T follicular helper cell (primary cell): ENCODE data around the gene PTPRN2.

Source experiments
- DNase-seq: peaks from one replicate; pipeline ENCODE4 v3.0.0-alpha.2; 2020; ENCODE audit warnings: low read depth

PTPRN2 gene

GRCh38 chr7:157618091-157618726, 969.4 kb downstream of the PTPRN2 start:
- no peak for DNase-seq

DNA sequence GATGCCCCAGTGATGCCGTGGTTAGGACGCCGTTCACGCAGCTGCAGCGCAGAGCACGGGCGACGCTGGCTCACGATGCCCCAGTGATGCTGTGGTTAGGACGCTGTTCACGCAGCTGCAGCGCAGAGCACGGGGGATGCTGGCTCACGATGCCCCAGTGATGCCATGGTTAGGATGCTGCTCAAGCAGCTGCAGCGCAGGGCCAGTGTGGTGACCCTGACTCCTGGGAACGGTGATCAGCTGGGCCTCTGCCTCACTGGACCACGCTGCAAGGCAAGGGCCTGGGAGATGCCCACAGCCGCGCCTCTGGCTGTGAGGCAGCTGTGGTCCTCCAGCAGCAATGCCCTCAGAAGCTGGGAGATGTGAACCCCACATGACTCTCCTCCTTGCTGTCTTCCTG, 970.2 kb downstream of the PTPRN2 start:
- no peak for DNase-seq

- no peak for DNase-seq
These were observed 970.7 kb downstream of the PTPRN2 start for GRCh38 chr7:157616931-157617330.

DNA sequence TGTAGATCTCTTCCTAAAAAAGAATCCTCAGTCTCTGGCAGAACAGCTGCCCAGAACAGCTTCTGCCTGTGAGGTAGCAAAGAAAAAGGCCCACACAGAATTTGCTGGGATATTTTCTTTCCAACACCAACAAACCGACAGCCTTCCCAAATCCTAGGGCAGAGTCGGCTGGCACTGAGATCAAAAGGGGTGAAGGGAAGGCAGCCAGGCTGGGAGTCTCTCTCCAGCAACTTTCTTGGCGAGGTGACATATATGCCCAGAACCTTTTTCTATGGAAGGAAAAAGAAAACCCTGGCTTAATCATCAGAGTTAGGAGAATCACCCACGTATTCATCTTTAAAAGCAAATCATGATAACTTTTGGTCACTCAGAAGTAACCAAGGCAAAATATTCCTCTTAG, 971.2 kb downstream of the PTPRN2 start:
- DNase-seq = no peak

DNA sequence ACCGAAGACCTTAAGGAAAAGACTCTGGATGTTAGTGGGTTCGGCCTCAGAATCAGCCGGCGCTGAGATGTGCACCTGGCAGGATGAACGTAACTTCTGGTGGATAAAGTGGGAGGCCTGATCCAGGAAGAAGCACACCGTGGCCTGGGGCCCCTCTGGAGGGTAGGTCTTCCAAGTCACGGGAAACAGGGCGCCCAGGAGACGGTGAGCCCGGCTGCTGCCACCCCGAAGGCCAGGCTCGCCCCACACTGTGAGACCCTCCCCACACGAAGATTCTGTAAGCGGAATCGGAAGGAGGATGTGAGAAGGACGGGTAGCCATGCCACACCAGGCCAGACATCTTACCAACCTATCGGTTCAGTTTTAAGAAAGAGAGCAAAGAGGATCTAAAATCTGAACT, 971.8 kb downstream of the PTPRN2 start:
- no peak for DNase-seq

- no peak for DNase-seq
These were observed 972.4 kb downstream of the PTPRN2 start for GRCh38 chr7:157615101-157615817.

DNA sequence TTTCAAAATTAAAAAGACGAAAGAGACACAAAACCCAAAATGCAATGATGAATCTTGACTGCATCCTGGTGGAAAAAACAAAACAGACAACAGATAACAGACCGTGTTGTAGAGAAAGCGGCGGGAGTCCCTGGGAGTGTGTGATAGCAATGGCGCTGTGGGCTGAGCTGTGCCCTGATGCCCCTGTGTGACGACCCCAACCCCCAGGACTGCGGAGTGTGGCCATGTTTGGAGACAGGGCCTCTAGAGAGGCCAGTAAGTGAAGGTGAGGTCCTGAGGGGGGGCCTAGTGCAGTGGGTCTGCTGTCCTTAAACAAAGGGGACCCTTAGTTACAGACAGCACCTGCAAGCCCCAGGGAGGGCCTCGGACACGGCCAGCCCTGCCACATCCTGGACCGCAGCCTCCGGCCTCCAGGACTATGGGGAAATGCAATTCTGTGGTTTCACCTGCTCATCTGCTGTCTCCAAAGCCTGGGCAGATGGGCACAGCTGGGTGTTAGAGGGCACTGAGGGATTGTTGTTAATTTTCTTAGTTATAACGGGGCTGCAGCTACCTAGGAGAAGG, 973.1 kb downstream of the PTPRN2 start:
- DNase-seq = no peak

DNA sequence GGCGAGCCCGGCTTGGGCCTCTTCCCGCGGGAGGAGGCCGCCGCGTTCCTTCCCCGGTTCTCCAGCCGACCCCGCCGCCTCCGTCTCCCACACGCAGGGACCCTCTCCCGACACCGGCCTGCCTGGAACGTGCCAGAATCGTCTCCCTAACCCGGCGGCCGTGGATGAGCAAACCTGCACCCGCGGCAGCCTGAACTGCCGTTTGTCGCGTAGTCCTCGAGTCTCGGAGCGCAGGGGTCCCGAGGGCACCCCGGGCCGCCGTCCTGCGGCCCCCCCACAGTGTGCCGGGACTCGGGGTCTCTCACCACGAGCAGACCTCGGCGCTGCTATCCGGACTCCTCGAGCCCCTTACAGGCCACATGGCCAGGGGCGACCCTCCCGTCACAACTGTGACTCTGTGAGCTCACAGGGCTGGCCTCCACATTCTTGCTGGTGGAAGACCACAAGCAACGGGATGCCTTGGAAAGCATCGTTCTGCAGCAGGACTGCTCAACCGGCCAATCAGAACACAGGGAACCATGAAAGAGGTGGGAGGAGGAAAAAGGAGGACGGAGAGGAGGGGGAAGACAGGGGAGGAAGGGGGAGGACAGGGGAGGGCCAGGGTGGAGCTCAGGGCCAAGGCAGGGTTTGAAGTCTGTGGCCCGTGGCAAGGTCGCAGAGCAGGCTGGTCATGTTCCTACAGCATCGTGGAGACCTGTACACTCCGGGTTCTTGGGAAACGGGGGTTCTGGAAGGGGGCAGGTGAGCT, 973.9 kb downstream of the PTPRN2 start:
- DNase-seq = no peak

DNA sequence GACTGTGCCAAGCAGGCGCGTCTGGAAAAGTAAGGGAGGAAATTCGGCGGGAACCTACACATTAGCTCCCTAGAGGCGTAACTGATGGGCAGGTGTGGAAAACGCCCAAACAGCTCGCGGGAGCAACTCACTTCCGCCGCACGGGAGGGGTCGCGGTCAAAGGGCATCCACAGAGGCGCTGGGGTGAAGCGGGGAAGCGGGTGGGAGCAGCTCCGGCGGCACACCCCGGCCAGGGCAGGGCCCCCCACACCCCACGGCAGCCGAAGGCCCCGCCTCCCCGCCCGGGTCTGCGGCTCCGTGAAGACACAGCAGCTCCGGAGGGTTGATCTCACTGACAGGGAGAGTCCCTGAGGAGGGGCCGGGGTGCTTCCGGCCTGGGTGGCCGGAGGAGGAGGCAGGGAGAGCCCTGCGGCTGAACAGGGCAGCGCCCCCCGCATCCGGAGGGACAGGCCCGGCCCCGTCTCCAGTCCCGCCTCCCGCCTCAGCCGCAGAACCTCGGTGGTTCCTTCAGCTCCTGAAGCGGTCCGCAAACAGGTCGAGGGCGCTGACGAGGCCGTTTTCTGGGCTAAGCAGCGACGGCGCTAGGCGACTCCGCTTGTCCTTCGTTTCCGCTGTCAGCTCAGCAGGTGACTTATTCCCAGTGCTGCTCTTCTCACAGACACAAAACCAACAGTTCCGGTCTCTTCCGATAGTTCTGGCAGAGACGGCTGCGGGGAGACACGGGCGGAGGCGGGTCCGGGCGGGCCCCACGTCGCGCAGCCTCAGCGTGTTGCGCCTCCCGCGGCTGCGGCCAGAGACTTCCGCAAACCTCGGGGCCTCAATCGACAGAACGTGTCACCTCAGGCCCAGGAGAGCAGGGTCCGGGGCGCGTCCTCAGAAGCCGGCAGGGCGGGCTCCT, 974.7 kb downstream of the PTPRN2 start:
- peak; percentile 55 for DNase-seq

- DNase-seq = no peak
These were observed 975.5 kb downstream of the PTPRN2 start for GRCh38 chr7:157612009-157612663.

DNA sequence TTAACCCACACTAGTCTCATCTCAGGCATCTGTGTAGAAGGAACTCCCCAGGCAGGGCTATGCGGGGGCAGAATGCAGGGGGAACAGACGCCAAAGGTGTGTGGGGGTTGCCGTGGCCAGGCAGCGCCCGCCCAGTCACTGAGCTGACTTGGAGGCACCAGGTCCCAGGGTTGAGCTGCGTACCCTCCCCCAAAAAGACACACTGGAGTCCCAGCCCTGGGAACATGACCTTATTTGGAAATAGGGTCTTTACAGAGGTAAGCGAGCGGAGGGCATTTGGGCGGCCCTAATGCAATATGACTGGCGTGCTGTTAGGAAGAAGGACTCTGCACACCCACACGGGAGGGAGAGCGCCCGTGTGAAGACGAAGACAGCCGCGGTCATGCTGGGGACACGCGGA, 976.3 kb downstream of the PTPRN2 start:
- no peak for DNase-seq

DNA sequence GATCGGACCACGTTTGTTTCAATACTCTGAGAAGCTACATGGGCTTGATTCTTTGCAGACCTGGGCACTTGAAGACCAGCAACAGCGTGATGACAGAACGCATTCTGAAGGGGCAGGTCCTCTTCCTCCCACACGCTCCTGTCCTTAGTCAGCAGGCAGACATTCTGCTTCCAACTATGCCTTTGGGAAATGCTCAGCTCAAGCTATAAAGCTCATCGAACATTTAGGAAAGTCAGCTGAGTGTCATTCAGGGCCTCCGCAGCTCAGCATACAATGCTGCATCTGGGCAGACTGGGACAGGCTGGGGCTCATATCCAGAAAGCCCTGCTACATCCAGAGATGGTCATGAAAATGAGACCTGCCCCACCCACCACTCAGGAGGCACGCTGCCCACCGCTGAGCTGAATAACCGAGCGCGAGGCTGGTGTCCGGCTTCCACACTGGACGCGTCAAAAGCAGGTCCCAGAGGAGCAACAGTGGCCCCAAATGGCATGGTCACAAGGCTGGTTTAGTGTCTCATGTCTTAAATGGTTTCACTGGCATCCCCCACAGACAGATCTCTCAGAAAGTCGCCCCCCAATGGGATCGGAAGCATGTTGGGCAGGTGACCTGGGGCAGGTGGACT, 976.8 kb downstream of the PTPRN2 start:
- no peak for DNase-seq

DNA sequence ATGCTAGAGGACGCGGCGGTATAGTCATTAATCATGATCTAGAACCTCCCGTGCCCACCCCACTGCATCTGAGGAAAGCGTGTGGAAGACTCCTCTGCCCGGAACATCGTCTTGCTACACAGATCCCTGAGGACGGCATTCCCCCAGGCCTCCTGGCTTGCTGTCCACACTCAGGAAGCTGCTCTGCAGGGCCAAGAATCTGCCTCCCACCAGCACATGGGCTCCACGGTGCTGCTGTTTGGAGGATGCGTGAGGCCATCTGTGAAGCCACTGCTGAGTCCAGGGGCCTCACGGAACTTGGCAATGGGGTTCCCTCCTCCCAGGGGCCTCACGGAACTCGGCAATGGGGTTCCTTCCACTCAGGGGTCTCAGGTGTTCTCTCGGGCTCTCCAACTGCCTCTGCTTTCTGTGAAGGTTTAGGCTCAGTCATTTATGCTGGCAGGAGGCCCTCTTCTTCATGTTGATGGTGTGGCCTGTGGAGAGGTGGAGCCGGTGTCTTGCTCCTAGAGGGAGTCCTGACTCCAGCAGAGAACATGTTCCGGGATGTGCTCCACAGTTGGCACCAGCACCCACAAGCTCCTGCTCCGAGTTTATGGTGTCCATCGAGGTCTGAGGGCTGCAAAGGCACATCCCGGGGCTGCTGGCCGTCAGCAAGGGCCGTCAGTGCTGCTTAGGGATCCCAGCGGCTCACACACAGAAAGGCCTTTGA, 977.5 kb downstream of the PTPRN2 start:
- DNase-seq = no peak

GRCh38 chr7:157609516-157609915, 978.1 kb downstream of the PTPRN2 start:
- no peak for DNase-seq

GRCh38 chr7:157607218-157607617, 980.4 kb downstream of the PTPRN2 start:
- no peak for DNase-seq

GRCh38 chr7:157606140-157606539, 981.5 kb downstream of the PTPRN2 start:
- DNase-seq = no peak

DNA sequence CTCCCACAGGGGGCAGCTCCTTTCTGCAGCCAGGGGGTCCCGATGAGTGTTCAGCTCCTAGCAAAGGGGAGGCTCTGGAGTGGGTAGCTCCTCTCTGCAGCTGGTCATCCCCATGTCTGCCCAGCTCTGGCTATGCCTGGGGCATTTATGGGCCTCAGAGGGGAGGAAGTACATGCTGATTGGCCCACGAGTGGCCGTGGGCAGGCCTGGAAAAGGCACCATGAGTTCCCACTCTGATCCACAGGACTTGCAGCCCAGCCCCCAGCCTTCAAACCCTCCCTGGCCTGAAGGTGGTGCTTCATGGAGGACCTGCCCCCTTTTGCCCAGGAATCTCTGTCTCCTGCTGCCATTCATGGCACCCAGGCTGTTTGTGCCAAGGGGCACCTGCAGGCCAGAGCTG, 982.0 kb downstream of the PTPRN2 start:
- no peak for DNase-seq

- no peak for DNase-seq
These were observed 982.8 kb downstream of the PTPRN2 start for GRCh38 chr7:157604661-157605381.

DNA sequence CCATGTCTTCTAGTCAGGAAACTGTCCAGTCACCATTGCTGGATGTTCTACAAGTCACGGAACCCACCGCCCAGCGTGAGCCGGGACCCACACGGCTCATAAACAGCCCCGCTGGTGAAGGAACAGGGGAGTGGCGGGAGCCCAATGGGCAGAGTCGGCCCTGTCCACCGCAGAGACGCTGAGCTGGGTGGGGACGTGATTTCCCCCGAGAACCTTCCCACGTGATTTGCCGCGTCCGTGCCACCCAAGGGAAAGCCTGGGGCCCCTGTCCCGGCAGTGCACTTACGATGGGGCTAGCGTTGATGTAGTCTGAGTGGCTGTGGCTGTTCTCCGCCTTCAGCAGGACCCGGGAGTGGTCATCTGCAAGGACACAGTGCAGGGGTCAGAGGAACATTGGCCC, 983.9 kb downstream of the PTPRN2 start:
- no peak for DNase-seq
